Progenitor cell of endocrine pancreas (in vitro differentiated cells): ENCODE measurements around the gene MOB3C. TPM values are rescaled to one million over a fixed set of nuclear protein-coding genes. Genes with fewer than 3 reads are reported as not detected.
"Not testable (repeated sequence)": the region's sequence is repeated elsewhere in the genome, so short reads cannot be mapped to it uniquely, and the experiment has no call there.

Source experiments
- DNase-seq: peaks from one replicate; pipeline ENCODE4 v3.0.0; 2021; ENCODE audit warnings: low spot score; ENCODE audit not compliant: unreplicated experiment
- H3K27ac Mint-ChIP-seq: 2 replicates; pipeline ENCODE4 v1.8.0; 2021; ENCODE audit warnings: mild to moderate bottlenecking, moderate library complexity, mixed read lengths
- H3K27me3 Mint-ChIP-seq: 2 replicates; pipeline ENCODE4 v1.8.0; 2021; ENCODE audit warnings: mixed read lengths
- H3K36me3 Mint-ChIP-seq: 2 replicates; pipeline ENCODE4 v1.8.0; 2022; ENCODE audit warnings: mixed read lengths; ENCODE audit not compliant: insufficient read depth
- H3K4me1 Mint-ChIP-seq: 2 replicates; pipeline ENCODE4 v1.8.0; 2021; ENCODE audit warnings: low read depth, mixed read lengths
- H3K4me3 Mint-ChIP-seq: 2 replicates; pipeline ENCODE4 v1.8.0; 2021; ENCODE audit warnings: low read depth, mild to moderate bottlenecking, moderate library complexity, mixed read lengths
- H3K9me3 Mint-ChIP-seq: 2 replicates; pipeline ENCODE4 v1.8.0; 2021; ENCODE audit warnings: low read depth, mixed read lengths
- CTCF ChIP-seq: fragments of 200-600 bp; sonication (generic); IDR thresholded peaks from one replicate; pipeline ENCODE4 v1.5.0; 2021; ENCODE audit warnings: antibody characterized with exemption, mild to moderate bottlenecking; ENCODE audit not compliant: unreplicated experiment
- long read RNA-seq: library from polyadenylated mRNA; unstranded; transcript quantifications from one replicate; pipeline ENCODE4 v2.0.0, GENCODE V29; 2020
- total RNA-seq: library from RNA; stranded (reverse); gene quantifications from 2 replicates; pipeline ENCODE4 v1.2.1, GENCODE V29; 2021

The MOB3C gene
- total RNA-seq, result 5.5 and 5.6 TPM in 2 replicates
- long read RNA-seq, full-length matches to known transcripts, result 23 of 26 reads
- long read RNA-seq, partial matches to known transcripts, result 0 of 26 reads
- long read RNA-seq, other reads (novel, unspliced or antisense), result 3 of 26 reads

- peak within 1 kb of the TSS; percentile 89 for H3K27ac Mint-ChIP-seq
- peak within 1 kb of the TSS; percentile 84 for H3K4me3 Mint-ChIP-seq
- no peaks in the 10 kb centered on the region for H3K36me3 Mint-ChIP-seq
- peak; percentile 37 for DNase-seq
- H3K9me3 Mint-ChIP-seq, result no peaks in the 10 kb centered on the region
- H3K27me3 Mint-ChIP-seq, result peaks cover 16% of the 10 kb centered on the region
- peaks cover 20% of the 10 kb centered on the region for H3K4me1 Mint-ChIP-seq
- no peak for TF ChIP-seq CTCF
Measured at GRCh38 chr1:46616277-46617107, at the start of gene MOB3C. TSS of gene MOB3C (minus strand) at chr1:46616811. CDS start at chr1:46613321, 3,490 bp downstream.

- TF ChIP-seq CTCF, result no peak
- H3K9me3 Mint-ChIP-seq, result no peaks in the 10 kb centered on the region
- peaks cover 10% of the 10 kb centered on the region for H3K36me3 Mint-ChIP-seq
- H3K4me1 Mint-ChIP-seq, result peaks cover 12% of the 10 kb centered on the region
- no peak overlapping the region for H3K4me3 Mint-ChIP-seq
- no peaks in the 10 kb centered on the region for H3K27me3 Mint-ChIP-seq
- no peak overlapping the region for H3K27ac Mint-ChIP-seq
- DNase-seq, result no peak
Measured at GRCh38 chr1:46665983-46666382, 49.4 kb upstream of the MOB3C start.

- DNase-seq, H3K27me3 Mint-ChIP-seq, H3K4me3 Mint-ChIP-seq, H3K9me3 Mint-ChIP-seq, H3K27ac Mint-ChIP-seq: not testable (repeated sequence)
- peaks cover 10% of the 10 kb centered on the region for H3K36me3 Mint-ChIP-seq
- H3K4me1 Mint-ChIP-seq, result peaks cover 12% of the 10 kb centered on the region
Measured at GRCh38 chr1:46662919-46663318, 46.3 kb upstream of the MOB3C start.

DNA sequence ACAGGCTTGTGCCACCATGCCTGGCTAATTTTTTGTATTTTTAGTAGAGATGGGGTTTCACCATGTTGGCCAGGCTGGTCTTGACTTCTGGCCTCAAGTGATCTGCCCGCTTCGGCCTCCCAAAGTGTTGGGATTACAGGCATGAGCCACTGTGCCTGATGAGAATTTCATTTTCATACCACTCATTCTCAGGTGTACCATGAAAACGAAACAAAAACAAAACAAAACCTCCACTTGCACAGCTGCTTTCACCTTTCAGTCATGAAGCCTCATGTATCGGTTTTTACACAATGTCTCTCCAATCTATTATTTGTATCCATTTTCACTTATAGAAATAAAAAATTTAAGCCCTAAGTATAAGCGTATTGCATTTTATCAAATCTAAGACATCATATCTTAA is 43.5 kb upstream of the MOB3C start:
- H3K36me3 Mint-ChIP-seq, result peaks cover 19% of the 10 kb centered on the region
- not testable (repeated sequence) for H3K9me3 Mint-ChIP-seq, H3K27me3 Mint-ChIP-seq, H3K4me3 Mint-ChIP-seq, H3K27ac Mint-ChIP-seq, H3K4me1 Mint-ChIP-seq, DNase-seq

GRCh38 chr1:46659307-46659870 is 42.8 kb upstream of the MOB3C start:
- DNase-seq, result no peak
- Mint-ChIP-seq H3K36me3 (peaks cover 20% of the 10 kb centered on the region), H3K4me1 (no peaks in the 10 kb centered on the region), H3K9me3 (no peaks in the 10 kb centered on the region), H3K27ac (no peak overlapping the region), H3K27me3 (no peaks in the 10 kb centered on the region), H3K4me3 (no peak overlapping the region)
- TF ChIP-seq CTCF, result no peak

- no peaks in the 10 kb centered on the region for H3K4me1 Mint-ChIP-seq
- H3K4me3 Mint-ChIP-seq, result no peak overlapping the region
- no peak for DNase-seq
- H3K9me3 Mint-ChIP-seq, result no peaks in the 10 kb centered on the region
- no peaks in the 10 kb centered on the region for H3K27me3 Mint-ChIP-seq
- TF ChIP-seq CTCF, result no peak
- H3K27ac Mint-ChIP-seq, result no peak overlapping the region
- H3K36me3 Mint-ChIP-seq, result peaks cover 16% of the 10 kb centered on the region
Measured at GRCh38 chr1:46657775-46658174, 41.2 kb upstream of the MOB3C start.
